Measurements from ENCODE around the gene DYNC1I1.

DNA sequence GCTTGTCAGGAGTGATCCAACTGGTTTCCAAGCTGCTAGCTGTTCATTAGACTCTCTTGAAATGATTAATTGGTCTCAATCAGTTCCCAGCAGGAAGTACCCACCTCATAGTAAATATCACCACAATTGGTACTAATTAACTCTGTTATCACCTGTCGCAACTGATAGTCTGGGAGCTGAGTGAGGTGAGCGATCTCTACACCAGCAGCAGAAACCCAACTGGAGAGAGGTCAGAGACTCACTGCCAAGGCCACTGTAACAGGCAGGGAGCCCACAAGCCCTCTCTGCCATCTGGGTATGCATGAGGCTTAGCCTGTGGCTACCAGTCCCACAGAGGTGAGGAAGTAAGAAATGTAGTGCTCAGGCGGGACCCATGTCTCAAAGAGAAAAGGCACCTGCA lies 245.5 kb downstream of the DYNC1I1 start:
- TF ChIP-seq, protein P1, sequence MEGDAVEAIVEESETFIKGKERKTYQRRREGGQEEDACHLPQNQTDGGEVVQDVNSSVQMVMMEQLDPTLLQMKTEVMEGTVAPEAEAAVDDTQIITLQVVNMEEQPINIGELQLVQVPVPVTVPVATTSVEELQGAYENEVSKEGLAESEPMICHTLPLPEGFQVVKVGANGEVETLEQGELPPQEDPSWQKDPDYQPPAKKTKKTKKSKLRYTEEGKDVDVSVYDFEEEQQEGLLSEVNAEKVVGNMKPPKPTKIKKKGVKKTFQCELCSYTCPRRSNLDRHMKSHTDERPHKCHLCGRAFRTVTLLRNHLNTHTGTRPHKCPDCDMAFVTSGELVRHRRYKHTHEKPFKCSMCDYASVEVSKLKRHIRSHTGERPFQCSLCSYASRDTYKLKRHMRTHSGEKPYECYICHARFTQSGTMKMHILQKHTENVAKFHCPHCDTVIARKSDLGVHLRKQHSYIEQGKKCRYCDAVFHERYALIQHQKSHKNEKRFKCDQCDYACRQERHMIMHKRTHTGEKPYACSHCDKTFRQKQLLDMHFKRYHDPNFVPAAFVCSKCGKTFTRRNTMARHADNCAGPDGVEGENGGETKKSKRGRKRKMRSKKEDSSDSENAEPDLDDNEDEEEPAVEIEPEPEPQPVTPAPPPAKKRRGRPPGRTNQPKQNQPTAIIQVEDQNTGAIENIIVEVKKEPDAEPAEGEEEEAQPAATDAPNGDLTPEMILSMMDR (IDR thresholded peaks at IDR 0.05): no peak
- TF ChIP-seq POLR2A (IDR thresholded peaks at IDR 0.05): no peak
- no peak for TF ChIP-seq POLR2AphosphoS5 (IDR thresholded peaks at IDR 0.05)

All from suprapubic skin (tissue), 4 donors.